ENCODE measurements around the gene CYP39A1. TPM values are rescaled to one million over a fixed set of nuclear protein-coding genes. Genes with fewer than 3 reads are reported as not detected.

Gene CYP39A1
- total and polyA plus RNA-seq, 2 donors (not counting 1 experiment from before 2014, with no cell fraction given), result not detected

DNA sequence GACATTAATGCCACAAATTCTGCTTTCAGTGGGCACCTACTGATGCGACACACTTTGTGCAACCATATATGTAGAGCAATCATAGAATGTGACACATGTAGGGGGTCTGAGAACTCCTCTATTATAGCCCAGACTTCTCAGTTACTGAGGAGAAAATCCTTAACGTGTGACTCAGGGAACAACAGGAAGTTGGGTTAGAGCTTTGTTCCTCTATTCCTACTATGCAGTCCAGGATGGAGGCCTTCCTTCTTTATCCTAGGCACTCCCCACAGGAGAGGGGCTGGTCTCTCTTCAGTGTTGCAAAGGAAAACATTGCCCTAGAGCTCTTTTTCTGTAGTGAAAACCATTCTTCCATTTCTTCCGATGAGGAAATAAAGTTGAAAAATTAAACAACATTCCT lies 121.7 kb downstream of the CYP39A1 start:
- peaks cover 0 to 2% (median 0%) of the 10 kb centered on the region in 3 donors for H3K9me3 ChIP-seq (ENCODE audit: control extremely low read depth in 1 of 3, control insufficient read depth in 2 of 3, insufficient read depth in 1 of 3, low read length in 2 of 3)
- H3K4me1 ChIP-seq (ENCODE audit: control insufficient read depth in 2 of 2, insufficient read depth in 2 of 2, low read length in 2 of 2), result no peaks in the 10 kb centered on the region
- H2AFZ ChIP-seq (ENCODE audit: insufficient read depth, low read depth, low read length, poor library complexity, severe bottlenecking), result no peak overlapping the region
- ATAC-seq (ENCODE audit: low read depth) (no peak), DNase-seq (no peak)
- no peak overlapping the region for H3K27ac ChIP-seq (ENCODE audit: low read length in 2 of 2)
- no peaks in the 10 kb centered on the region for H3K27me3 ChIP-seq (replicated peaks in 1 of 4; ENCODE audit: control extremely low read depth in 1 of 4, control insufficient read depth in 3 of 4, insufficient read depth in 4 of 4, low read length in 3 of 4)
- no peaks in the 10 kb centered on the region for H3K36me3 ChIP-seq (replicated peaks in 1 of 2; ENCODE audit: control extremely low read depth in 1 of 2, control insufficient read depth in 1 of 2, extremely low read depth in 1 of 2, insufficient read depth in 2 of 2, low read length in 1 of 2)
- intact Hi-C loops (cut with micrococcal nuclease), result no loop called here
- no peak for TF ChIP-seq CTCF (IDR thresholded peaks at IDR 0.05)
- TF ChIP-seq EZH2 (IDR thresholded peaks at IDR 0.05; ENCODE audit: borderline replicate concordance, insufficient read depth, low read depth, low read length, poor library complexity, severe bottlenecking), result no peak
- H3K4me3 Mint-ChIP-seq, result no peak overlapping the region
- POLR2A ChIA-PET, result no interaction called here
- CTCF ChIA-PET, result no interaction called here
- H4K20me1 ChIP-seq (ENCODE audit: control insufficient read depth, insufficient read depth, low read length, poor library complexity, severe bottlenecking), result no peaks in the 10 kb centered on the region
- H3K27me3 Mint-ChIP-seq, result peaks cover 15% of the 10 kb centered on the region
- H3K9ac ChIP-seq (ENCODE audit: low read length), result no peak overlapping the region
- no peak overlapping the region for H3K27ac Mint-ChIP-seq
- no peaks in the 10 kb centered on the region for H3K4me1 Mint-ChIP-seq
- no peaks in the 10 kb centered on the region for H3K9me3 Mint-ChIP-seq (ENCODE audit: insufficient read depth)
- H3K4me3 ChIP-seq (ENCODE audit: control extremely low read depth in 1 of 5, extremely low read depth in 1 of 5, insufficient read depth in 1 of 5, low read depth in 2 of 5, low read length in 4 of 5), result no peak overlapping the region
- H3K4me2 ChIP-seq (replicated peaks; ENCODE audit: low read depth, low read length, poor library complexity, severe bottlenecking), result no peak overlapping the region
- no peaks in the 10 kb centered on the region for H3K79me2 ChIP-seq (ENCODE audit: control insufficient read depth, insufficient read depth, low read length)
- WGBS (ENCODE audit: insufficient coverage), result no CpG with 5 or more reads among the region's 3 CpGs

GRCh38 chr6:46528961-46529750 lies 123.5 kb downstream of the CYP39A1 start:
- Histone ChIP-seq H3K4me1 (ENCODE audit: control insufficient read depth in 2 of 2, insufficient read depth in 2 of 2, low read length in 2 of 2) (no peaks in the 10 kb centered on the region), H3K27me3 (replicated peaks in 1 of 4; ENCODE audit: control extremely low read depth in 1 of 4, control insufficient read depth in 3 of 4, insufficient read depth in 4 of 4, low read length in 3 of 4) (no peaks in the 10 kb centered on the region), H3K79me2 (ENCODE audit: control insufficient read depth, insufficient read depth, low read length) (no peaks in the 10 kb centered on the region), H3K36me3 (replicated peaks in 1 of 2; ENCODE audit: control extremely low read depth in 1 of 2, control insufficient read depth in 1 of 2, extremely low read depth in 1 of 2, insufficient read depth in 2 of 2, low read length in 1 of 2) (no peaks in the 10 kb centered on the region), H3K27ac (ENCODE audit: low read length in 2 of 2) (no peak overlapping the region), H3K4me3 (ENCODE audit: control extremely low read depth in 1 of 5, extremely low read depth in 1 of 5, insufficient read depth in 1 of 5, low read depth in 2 of 5, low read length in 4 of 5) (no peak overlapping the region), H3K9me3 (ENCODE audit: control extremely low read depth in 1 of 3, control insufficient read depth in 2 of 3, insufficient read depth in 1 of 3, low read length in 2 of 3) (no peaks in the 10 kb centered on the region), H2AFZ (ENCODE audit: insufficient read depth, low read depth, low read length, poor library complexity, severe bottlenecking) (no peak overlapping the region), H3K4me2 (replicated peaks; ENCODE audit: low read depth, low read length, poor library complexity, severe bottlenecking) (no peak overlapping the region), H4K20me1 (ENCODE audit: control insufficient read depth, insufficient read depth, low read length, poor library complexity, severe bottlenecking) (no peaks in the 10 kb centered on the region), H3K9ac (ENCODE audit: low read length) (no peak overlapping the region)
- H3K4me3 Mint-ChIP-seq, result no peak overlapping the region
- peaks cover 15% of the 10 kb centered on the region for H3K27me3 Mint-ChIP-seq
- H3K27ac Mint-ChIP-seq, result no peak overlapping the region
- WGBS (ENCODE audit: insufficient coverage), result 85% methylated on average over 2 of the region's 3 CpGs
- no peaks in the 10 kb centered on the region for H3K9me3 Mint-ChIP-seq (ENCODE audit: insufficient read depth)
- TF ChIP-seq CTCF (IDR thresholded peaks at IDR 0.05) (no peak), EZH2 (IDR thresholded peaks at IDR 0.05; ENCODE audit: borderline replicate concordance, insufficient read depth, low read depth, low read length, poor library complexity, severe bottlenecking) (no peak)
- DNase-seq (no peak), ATAC-seq (ENCODE audit: low read depth) (no peak)
- intact Hi-C loops (cut with micrococcal nuclease), result no loop called here
- ChIA-PET CTCF (interaction anchor here (1.5 kb wide), 1 partner anchor 10 kb away, joined by 3 read pairs; no protein-coding TSS in a partner anchor), POLR2A (no interaction called here)
- no peaks in the 10 kb centered on the region for H3K4me1 Mint-ChIP-seq
